Fibroblast of skin of abdomen (primary cell): ENCODE measurements around the gene TRIM49D2. TPM values are rescaled to one million over a fixed set of nuclear protein-coding genes. Genes with fewer than 3 reads are reported as not detected.
"Not testable (repeated sequence)": the region's sequence is repeated elsewhere in the genome, so short reads cannot be mapped to it uniquely, and the experiment has no call there.

ENCODE experiments used
- DNase-seq: peaks from one replicate; pipeline ENCODE4 v3.0.0-alpha.2; 2013
- polyA plus RNA-seq, 2 experiments: library from polyadenylated mRNA; unstranded; fragments of 120-200 nt; gene quantifications; one replicate each; pipeline ENCODE4 v1.2.1, GENCODE V29; 2013; ENCODE audit not compliant: insufficient read length in 2 of 2

TRIM49D2 gene, protein sequence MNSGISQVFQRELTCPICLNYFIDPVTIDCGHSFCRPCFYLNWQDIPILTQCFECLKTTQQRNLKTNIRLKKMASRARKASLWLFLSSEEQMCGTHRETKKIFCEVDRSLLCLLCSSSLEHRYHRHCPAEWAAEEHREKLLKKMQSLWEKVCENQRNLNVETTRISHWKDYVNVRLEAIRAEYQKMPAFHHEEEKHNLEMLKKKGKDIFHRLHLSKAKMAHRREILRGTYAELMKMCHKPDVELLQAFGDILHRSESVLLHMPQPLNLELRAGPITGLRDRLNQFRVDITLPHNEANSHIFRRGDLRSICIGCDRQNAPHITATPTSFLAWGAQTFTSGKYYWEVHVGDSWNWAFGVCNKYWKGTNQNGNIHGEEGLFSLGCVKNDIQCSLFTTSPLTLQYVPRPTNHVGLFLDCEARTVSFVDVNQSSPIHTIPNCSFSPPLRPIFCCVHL
- not detected for polyA plus RNA-seq (2013, experiment 1 of 2; ENCODE audit: insufficient read length)
- not detected for polyA plus RNA-seq (2013, experiment 2 of 2; ENCODE audit: insufficient read length)

DNA sequence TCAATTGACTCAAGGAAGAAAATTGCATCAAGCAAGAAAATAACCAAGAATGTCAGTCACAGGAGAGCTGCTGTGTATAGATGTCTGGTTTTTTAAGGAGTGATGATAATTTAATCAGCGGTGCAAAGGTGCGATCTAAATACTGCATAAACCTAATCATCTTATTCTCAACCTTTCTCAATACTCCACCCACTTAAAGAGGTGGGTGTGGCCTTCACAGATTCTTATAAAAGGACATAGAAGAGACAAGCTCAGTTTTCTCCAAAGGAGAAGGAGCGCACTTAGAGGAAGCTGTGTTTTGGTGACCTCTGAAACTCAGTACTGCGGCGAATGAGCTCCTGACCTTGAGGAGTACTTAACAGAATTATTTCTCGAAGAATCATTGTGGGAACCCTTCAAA lies at the start of gene TRIM49D2:
Gene TRIM49D2 (plus strand): TSS at position 301 of the 400 bp plus-strand sequence. CDS start 2,698 bp downstream, outside the sequence.
- not testable (repeated sequence) for DNase-seq

DNA sequence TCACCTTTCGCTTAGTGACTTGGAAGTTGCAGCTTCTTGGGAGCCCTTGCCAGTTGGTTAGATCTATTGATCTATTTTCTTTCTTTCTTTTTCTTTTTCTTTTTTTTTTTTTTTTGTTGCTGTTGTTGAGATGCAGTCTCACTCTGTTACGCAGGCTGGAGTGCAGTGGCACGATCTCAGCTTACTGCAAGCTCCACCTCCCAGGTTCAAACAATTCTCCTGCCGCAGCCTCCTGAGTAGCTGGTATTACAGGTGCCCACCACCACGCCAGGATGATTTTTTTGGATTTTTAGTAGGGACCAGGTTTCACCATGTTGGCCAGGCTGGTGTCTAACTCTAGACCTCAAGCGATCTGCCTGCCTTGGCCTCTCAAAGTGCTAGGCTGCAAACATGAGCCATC lies 46.4 kb upstream of the TRIM49D2 start:
- not testable (repeated sequence) for DNase-seq

GRCh38 chr11:89893245-89893644 lies 30.6 kb upstream of the TRIM49D2 start:
- DNase-seq = not testable (repeated sequence)

DNA sequence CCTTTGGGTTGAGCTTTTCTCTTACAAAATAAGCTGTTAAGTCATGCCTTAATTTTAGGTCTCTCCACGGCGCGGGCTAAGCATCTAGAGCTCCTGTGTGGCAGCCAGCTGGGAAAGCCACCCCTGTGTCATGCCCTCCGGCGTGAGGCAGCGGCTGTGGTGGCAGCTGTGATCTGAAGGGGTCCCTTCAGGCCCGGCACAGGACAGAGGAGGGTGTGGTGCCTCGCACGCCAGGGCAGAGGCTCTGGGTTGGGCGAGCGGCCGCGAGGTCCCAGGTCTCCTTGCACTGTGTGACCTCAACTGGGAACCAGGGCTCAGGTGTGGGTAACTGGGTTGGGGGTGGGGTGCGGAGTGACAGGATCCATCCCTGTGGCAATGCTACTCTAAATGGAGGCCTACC lies 23.1 kb upstream of the TRIM49D2 start:
- DNase-seq = not testable (repeated sequence)

DNA sequence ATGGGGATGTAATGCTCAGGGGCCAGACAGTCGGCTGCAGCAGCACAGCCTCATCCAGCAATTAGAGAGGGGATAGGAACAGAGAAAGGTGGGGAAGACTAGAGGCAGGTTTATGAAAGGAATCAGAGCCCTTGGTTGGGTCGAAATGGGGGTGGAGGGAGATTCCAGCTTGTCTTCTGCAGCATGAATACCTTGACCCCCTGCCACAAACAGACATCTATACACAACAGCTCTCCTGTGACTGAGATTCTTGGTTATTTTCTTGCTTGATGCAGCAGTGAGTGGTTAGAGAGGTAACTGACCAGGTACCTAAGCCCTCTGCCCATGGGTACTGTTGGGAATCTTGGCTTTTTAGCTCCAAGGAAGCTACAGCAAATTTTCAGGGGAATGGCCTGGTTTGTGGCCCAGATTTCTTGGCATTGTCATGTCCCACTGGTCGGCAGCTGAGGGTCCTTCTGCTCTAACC lies 1.6 kb upstream of the TRIM49D2 start, which contains the start of gene TRIM49D1:
Gene TRIM49D1 (minus strand): TSS at position 51 of the 466 bp plus-strand sequence. CDS start 4,535 bp downstream, outside the sequence.
- DNase-seq = no peak

- DNase-seq = not testable (repeated sequence)
Observed at GRCh38 chr11:89960833-89961232, 37.0 kb downstream of the TRIM49D2 start.

- DNase-seq = not testable (repeated sequence)
Observed at GRCh38 chr11:89965737-89966136, 41.9 kb downstream of the TRIM49D2 start, which contains the start of gene TRIM64. Gene TRIM64, plus strand, starts transcription at chr11:89966037. Its CDS starts 2,467 bp downstream, at chr11:89968504.
